Retinal pigment epithelial cell (primary cell): ENCODE data around the gene GATA6.

Experiments
- DNase-seq: peaks from one replicate; pipeline ENCODE4 v3.0.0-alpha.2; 2010; ENCODE audit warnings: low read depth
- H3K4me3 ChIP-seq: 2 replicates; pipeline ENCODE4 v1.5.1; 2011; ENCODE audit warnings: mild to moderate bottlenecking, low read length, control low read depth, moderate library complexity
- TF ChIP-seq, protein P1 (sequence below): conservative IDR thresholded peaks from 2 replicates; pipeline ENCODE4 v1.5.1; 2011; ENCODE audit warnings: low read depth, low read length, control low read depth, inconsistent platforms

The GATA6 gene

DNA sequence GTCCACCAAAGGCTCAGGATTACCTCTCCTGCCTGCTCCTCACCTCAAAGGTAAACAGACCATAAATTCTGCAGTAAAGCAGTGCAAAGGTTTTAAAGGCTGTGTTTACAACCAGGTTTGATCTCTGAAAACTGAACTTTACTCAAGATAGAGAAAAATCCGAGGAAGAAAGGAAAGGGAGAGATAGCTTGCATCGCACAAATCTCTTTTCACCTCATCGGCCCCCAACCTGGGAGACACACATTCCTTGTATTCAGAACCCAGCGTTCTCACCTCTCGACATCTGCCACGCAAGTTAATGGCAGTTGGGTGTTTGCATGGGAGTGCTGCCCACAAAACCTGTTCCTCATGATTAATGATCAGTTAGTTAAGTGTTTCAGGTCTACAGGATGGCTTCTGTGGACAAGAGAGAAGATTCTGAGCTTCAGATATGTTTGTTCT lies 72.6 kb downstream of the GATA6 start:
- TF ChIP-seq, protein P1, sequence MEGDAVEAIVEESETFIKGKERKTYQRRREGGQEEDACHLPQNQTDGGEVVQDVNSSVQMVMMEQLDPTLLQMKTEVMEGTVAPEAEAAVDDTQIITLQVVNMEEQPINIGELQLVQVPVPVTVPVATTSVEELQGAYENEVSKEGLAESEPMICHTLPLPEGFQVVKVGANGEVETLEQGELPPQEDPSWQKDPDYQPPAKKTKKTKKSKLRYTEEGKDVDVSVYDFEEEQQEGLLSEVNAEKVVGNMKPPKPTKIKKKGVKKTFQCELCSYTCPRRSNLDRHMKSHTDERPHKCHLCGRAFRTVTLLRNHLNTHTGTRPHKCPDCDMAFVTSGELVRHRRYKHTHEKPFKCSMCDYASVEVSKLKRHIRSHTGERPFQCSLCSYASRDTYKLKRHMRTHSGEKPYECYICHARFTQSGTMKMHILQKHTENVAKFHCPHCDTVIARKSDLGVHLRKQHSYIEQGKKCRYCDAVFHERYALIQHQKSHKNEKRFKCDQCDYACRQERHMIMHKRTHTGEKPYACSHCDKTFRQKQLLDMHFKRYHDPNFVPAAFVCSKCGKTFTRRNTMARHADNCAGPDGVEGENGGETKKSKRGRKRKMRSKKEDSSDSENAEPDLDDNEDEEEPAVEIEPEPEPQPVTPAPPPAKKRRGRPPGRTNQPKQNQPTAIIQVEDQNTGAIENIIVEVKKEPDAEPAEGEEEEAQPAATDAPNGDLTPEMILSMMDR = no peak
- no peak overlapping the region for H3K4me3 ChIP-seq
- DNase-seq = no peak

DNA sequence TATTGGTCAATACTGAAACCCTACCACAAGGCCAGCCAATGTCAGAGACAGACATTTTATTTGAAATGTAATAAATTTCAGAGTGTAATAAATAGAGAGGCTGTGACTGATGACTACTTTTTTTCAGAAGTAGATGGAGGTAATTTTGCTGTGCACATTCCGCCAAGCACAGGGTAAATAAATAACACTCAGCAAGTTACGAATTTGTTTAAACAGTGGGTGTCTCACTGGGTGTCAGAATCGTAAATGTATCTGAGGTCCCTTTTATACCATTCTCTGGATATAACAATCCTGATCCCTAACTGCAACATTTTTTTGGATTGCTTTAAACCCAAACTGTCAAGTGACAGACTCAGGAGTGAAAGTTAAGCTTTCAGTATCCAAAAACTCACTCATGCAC lies 74.1 kb downstream of the GATA6 start:
- DNase-seq = no peak
- TF ChIP-seq, protein P1 = no peak
- no peak overlapping the region for H3K4me3 ChIP-seq

DNA sequence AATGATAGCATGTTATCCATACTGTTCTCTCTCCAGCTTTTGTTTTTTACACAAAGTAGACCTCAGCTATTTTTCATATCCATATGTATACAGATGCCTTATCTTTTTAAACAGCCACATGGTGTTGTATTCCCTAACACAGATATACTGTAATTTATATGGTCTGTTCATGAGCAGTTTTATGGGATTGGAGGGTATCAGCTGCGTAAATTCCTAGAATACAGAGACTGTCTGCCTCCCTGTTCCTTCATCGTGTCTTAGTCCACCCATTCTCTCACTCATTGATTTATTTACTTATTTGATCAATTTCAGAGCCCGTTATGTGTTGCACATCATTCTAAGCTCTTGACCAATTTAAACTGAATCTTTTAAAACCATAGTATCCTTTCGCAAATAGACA lies 80.6 kb downstream of the GATA6 start:
- no peak overlapping the region for H3K4me3 ChIP-seq
- DNase-seq = no peak
- TF ChIP-seq, protein P1 = no peak

DNA sequence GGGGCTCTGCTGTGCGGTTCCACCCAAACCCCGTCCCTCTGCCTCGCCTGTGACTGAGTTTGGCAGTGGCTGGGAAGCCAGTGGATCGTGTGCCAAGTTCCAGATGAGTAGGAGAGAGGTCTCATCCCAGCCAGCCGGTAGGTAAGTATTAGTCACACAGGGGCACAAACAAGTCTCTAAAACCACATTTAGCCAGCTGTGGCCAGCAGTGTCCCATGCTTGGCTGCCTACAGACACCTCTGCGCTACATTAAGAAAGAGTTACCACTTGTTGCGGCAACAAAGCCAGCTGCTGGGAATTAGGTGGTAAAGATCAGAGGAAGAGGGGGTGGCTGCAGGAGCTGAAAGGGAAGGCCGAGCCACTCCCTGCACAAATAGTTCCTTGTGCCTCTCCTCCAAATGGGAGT lies 81.2 kb downstream of the GATA6 start:
- DNase-seq = no peak
- TF ChIP-seq, protein P1 = no peak
- H3K4me3 ChIP-seq = no peak overlapping the region
